DND-41 (cell line): Measurements from ENCODE around the gene SLC6A11.

Source experiments
- EZH2 ChIP-seq: IDR thresholded peaks from 3 replicates; pipeline ENCODE4 v1.6.1; 2012; ENCODE audit warnings: borderline replicate concordance, low read depth, mild to moderate bottlenecking, moderate library complexity, low read length, inconsistent platforms; ENCODE audit not compliant: severe bottlenecking
- TF ChIP-seq, protein P1 (sequence below): IDR thresholded peaks from 2 replicates; pipeline ENCODE4 v1.5.1; 2012; ENCODE audit warnings: borderline replicate concordance, low read length, moderate library complexity, mild to moderate bottlenecking; ENCODE audit not compliant: poor library complexity, severe bottlenecking; ENCODE audit errors: extremely low read depth

DNA sequence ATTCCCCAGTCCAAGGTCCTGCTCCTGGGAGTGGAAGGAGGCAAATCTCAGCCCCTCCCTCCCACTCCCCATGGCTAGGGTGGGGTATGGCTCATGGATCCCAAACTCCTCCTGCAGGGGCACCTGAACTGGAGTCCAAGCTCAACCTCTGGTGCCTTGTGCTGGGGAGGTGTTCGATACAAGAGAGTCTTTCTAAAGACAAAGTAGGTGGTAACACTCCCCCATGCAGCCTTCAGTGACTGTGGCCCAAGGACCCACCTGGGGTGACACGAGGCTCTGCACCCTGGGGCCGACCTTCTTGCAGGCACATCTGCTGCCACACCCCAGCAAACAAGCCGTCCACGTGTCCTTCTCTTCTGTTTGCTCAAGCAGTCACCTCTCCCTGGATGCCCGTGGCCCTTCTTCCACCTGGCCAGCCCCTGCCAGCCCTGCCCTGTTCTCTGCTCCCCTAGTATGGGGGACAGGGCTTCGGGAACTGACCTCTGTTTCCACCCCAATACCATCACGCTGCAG lies 36.7 kb upstream of the SLC6A11 start:
- TF ChIP-seq, protein P1, sequence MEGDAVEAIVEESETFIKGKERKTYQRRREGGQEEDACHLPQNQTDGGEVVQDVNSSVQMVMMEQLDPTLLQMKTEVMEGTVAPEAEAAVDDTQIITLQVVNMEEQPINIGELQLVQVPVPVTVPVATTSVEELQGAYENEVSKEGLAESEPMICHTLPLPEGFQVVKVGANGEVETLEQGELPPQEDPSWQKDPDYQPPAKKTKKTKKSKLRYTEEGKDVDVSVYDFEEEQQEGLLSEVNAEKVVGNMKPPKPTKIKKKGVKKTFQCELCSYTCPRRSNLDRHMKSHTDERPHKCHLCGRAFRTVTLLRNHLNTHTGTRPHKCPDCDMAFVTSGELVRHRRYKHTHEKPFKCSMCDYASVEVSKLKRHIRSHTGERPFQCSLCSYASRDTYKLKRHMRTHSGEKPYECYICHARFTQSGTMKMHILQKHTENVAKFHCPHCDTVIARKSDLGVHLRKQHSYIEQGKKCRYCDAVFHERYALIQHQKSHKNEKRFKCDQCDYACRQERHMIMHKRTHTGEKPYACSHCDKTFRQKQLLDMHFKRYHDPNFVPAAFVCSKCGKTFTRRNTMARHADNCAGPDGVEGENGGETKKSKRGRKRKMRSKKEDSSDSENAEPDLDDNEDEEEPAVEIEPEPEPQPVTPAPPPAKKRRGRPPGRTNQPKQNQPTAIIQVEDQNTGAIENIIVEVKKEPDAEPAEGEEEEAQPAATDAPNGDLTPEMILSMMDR: no peak
- no peak for TF ChIP-seq EZH2
